B cell (primary cell): ENCODE data around the gene CYP51A1. TPM values are rescaled to one million over a fixed set of nuclear protein-coding genes. Genes with fewer than 3 reads are reported as not detected.

Source experiments
- ATAC-seq: fragments of 200-7000 bp; cut with Tn5 transposase; one replicate; pipeline ENCODE4 v1.10.0; 2021; ENCODE audit warnings: low read depth, mild to moderate bottlenecking, moderate number of reproducible peaks, moderate library complexity
- CTCF ChIA-PET: fragments of 350-600 bp; sonication (Branson Sonifier 250); formaldehyde crosslinking; loops from one replicate; lab custom pipeline; 2021; ENCODE audit warnings: antibody characterized with exemption, inconsistent platforms; lab: Charles Lee
- POLR2A ChIA-PET: fragments of 350-600 bp; sonication (Branson Sonifier 250); formaldehyde crosslinking; loops from one replicate; lab custom pipeline; 2021; ENCODE audit warnings: antibody characterized with exemption; lab: Charles Lee
- DNase-seq: peaks from one replicate; pipeline ENCODE4 v3.0.0; 2013
- H2AFZ ChIP-seq: 2 replicates; pipeline ENCODE4 v1.6.1; 2012; ENCODE audit warnings: mild to moderate bottlenecking, low read depth, low read length; ENCODE audit not compliant: insufficient read depth, poor library complexity, severe bottlenecking
- H3K27ac ChIP-seq, 2 donors: 1 replicate in 1 of 2; 2 replicates in 1 of 2; pipeline ENCODE4 v1.5.1; 2012 to 2013; ENCODE audit warnings: low read length in 2 of 2, mild to moderate bottlenecking in 2 of 2, moderate library complexity in 1 of 2
- H3K27me3 ChIP-seq, 4 experiments: fragments of 200-600 bp in 1 of 4; sonication (generic) in 1 of 4; replicated peaks in 1 of 4; 1 replicate in 2 of 4; 2 replicates in 2 of 4; pipeline versions ENCODE4 v1.6.1 to v1.7.0; 2013 to 2016; ENCODE audit warnings: low read length in 3 of 4, mild to moderate bottlenecking in 2 of 4, mixed read lengths in 1 of 4, moderate library complexity in 1 of 4; ENCODE audit not compliant: insufficient read depth in 4 of 4, control insufficient read depth in 3 of 4; ENCODE audit errors: control extremely low read depth in 1 of 4
- H3K36me3 ChIP-seq, 2 experiments: replicated peaks in 1 of 2; 1 replicate in 1 of 2; 2 replicates in 1 of 2; pipeline versions ENCODE4 v1.6.1 to v1.7.1; 2013; ENCODE audit warnings: low read length in 1 of 2; ENCODE audit not compliant: insufficient read depth in 2 of 2, control insufficient read depth in 1 of 2; ENCODE audit errors: control extremely low read depth in 1 of 2, extremely low read depth in 1 of 2
- H3K4me1 ChIP-seq, 2 donors: fragments of 200-600 bp in 1 of 2; sonication (generic) in 1 of 2; 1 replicate in 1 of 2; 2 replicates in 1 of 2; pipeline versions ENCODE4 v1.5.1 to v1.6.1; 2013 to 2017; ENCODE audit warnings: low read length in 2 of 2; ENCODE audit not compliant: control insufficient read depth in 2 of 2, insufficient read depth in 2 of 2
- H3K4me2 ChIP-seq: replicated peaks from 2 replicates; pipeline ENCODE3; 2012; ENCODE audit warnings: mild to moderate bottlenecking, low read depth, low read length; ENCODE audit not compliant: poor library complexity, severe bottlenecking
- H3K4me3 ChIP-seq, 5 experiments: fragments of 200-600 bp in 1 of 5; sonication (generic) in 1 of 5; 1 replicate in 3 of 5; 2 replicates in 2 of 5; pipeline versions ENCODE4 v1.5.1 to v1.7.0; 2011 to 2016; ENCODE audit warnings: low read length in 4 of 5, mild to moderate bottlenecking in 4 of 5, low read depth in 2 of 5, control low read depth in 1 of 5, moderate library complexity in 1 of 5; ENCODE audit not compliant: insufficient read depth in 1 of 5; ENCODE audit errors: control extremely low read depth in 1 of 5, extremely low read depth in 1 of 5
- H3K79me2 ChIP-seq: fragments of 200-600 bp; sonication (generic); one replicate; pipeline ENCODE4 v1.6.0; 2016; ENCODE audit warnings: low read length; ENCODE audit not compliant: control insufficient read depth, insufficient read depth
- H3K9ac ChIP-seq: fragments of 200-600 bp; sonication (generic); 2 replicates; pipeline ENCODE4 v1.6.1; 2017; ENCODE audit warnings: mild to moderate bottlenecking, low read length, moderate library complexity
- H3K9me3 ChIP-seq, 3 donors: one replicate each; pipeline versions ENCODE4 v1.6.1 to v1.7.1; 2013; ENCODE audit warnings: low read length in 2 of 3; ENCODE audit not compliant: control insufficient read depth in 2 of 3, insufficient read depth in 1 of 3; ENCODE audit errors: control extremely low read depth in 1 of 3
- H4K20me1 ChIP-seq: 2 replicates; pipeline ENCODE4 v1.6.0; 2012; ENCODE audit warnings: mild to moderate bottlenecking, low read length; ENCODE audit not compliant: insufficient read depth, control insufficient read depth, poor library complexity, severe bottlenecking
- H3K27ac Mint-ChIP-seq: one replicate; pipeline ENCODE4 v1.8.0; 2021; ENCODE audit warnings: mixed read lengths
- H3K27me3 Mint-ChIP-seq: one replicate; pipeline ENCODE4 v1.8.0; 2021; ENCODE audit warnings: mixed read lengths
- H3K4me1 Mint-ChIP-seq: one replicate; pipeline ENCODE4 v1.8.0; 2021; ENCODE audit warnings: mixed read lengths
- H3K4me3 Mint-ChIP-seq: one replicate; pipeline ENCODE4 v1.8.0; 2021; ENCODE audit warnings: mixed read lengths
- H3K9me3 Mint-ChIP-seq: one replicate; pipeline ENCODE4 v1.8.0; 2022; ENCODE audit warnings: mixed read lengths; ENCODE audit not compliant: insufficient read depth
- EZH2 ChIP-seq: IDR thresholded peaks from 2 replicates; pipeline ENCODE4 v1.6.1; 2012; ENCODE audit warnings: borderline replicate concordance, low read depth, mild to moderate bottlenecking, moderate library complexity, low read length; ENCODE audit not compliant: insufficient read depth, poor library complexity, severe bottlenecking
- WGBS: methylation state at CpG from one replicate; pipeline ENCODE4 v1.1.5; 2013; ENCODE audit warnings: missing lambda C conversion rate; ENCODE audit not compliant: insufficient coverage; 5-methylcytosine and 5-hydroxymethylcytosine counted together
- intact Hi-C: fragments of 100-400 bp; cut with micrococcal nuclease; formaldehyde crosslinking; loops from one replicate; pipeline ENCODE4 v1.10.0; 2022
- polyA plus RNA-seq: library from polyadenylated mRNA; depleted of rRNA; stranded (reverse); fragments of >200 nt; gene quantifications from 2 replicates; pipeline ENCODE4 v1.2.3, GENCODE V29; 2012
- total RNA-seq, 2 donors: library from RNA; stranded (reverse); fragments of 120-200 nt in 1 of 2; gene quantifications; 1 replicate in 1 of 2; 2 replicates in 1 of 2; pipeline versions ENCODE4 v1.2.3 to v1.2.4, GENCODE V29; 2013 to 2022
- TF ChIP-seq, protein P1 (sequence below): fragments of 200-600 bp; IDR thresholded peaks from one replicate; pipeline ENCODE4 v1.8.0; 2022; ENCODE audit warnings: antibody characterized with exemption, mild to moderate bottlenecking

Gene CYP51A1
- total and polyA plus RNA-seq, 2 donors (not counting 1 experiment from before 2014, with no cell fraction given): 6.3 to 36.1 TPM

GRCh38 chr7:92133133-92133736 is 1.0 kb downstream of the CYP51A1 start:
- WGBS: 47% methylated on average over 13 of the region's 15 CpGs
- peaks cover 18 to 27% of the 10 kb centered on the region in 2 donors for H3K4me1 ChIP-seq
- DNase-seq (no peak), ATAC-seq (peak; percentile 7)
- H3K4me3 ChIP-seq: peak overlapping the region; percentile 86 to 94 (median 90)
- peaks cover 39% of the 10 kb centered on the region for H3K4me1 Mint-ChIP-seq
- peak overlapping the region; percentile 92 for H3K9ac ChIP-seq
- CTCF ChIA-PET: interaction anchor here (0.7 to 1.4 kb wide), 8 partner anchors 9 to 692 kb away, joined by 3 to 5 read pairs (median 3); partner anchors contain the start of genes GATAD1, PEX1 and RBM48
- H3K27ac Mint-ChIP-seq: peak overlapping the region; percentile 100
- no peaks in the 10 kb centered on the region for H3K9me3 ChIP-seq
- no peaks in the 10 kb centered on the region for H3K9me3 Mint-ChIP-seq
- peaks cover 54% of the 10 kb centered on the region for H3K79me2 ChIP-seq
- H3K27me3 ChIP-seq: no peaks in the 10 kb centered on the region
- POLR2A ChIA-PET: interaction anchor here (1.6 to 3.0 kb wide), 2 partner anchors 112 to 194 kb away, joined by 4 to 15 read pairs; partner anchors contain the start of genes ANKIB1 and KRIT1
- intact Hi-C loops: loop anchor here (5.0 to 10.0 kb wide), 2 partner anchors 704 to 982 kb away; partner anchors contain the start of genes CDK6 and SAMD9
- H3K4me3 Mint-ChIP-seq: peak overlapping the region; percentile 99
- H3K36me3 ChIP-seq: peaks cover 2 to 5% of the 10 kb centered on the region in 2 experiments
- peaks cover 4% of the 10 kb centered on the region for H4K20me1 ChIP-seq
- peak overlapping the region; percentile 94 to 98 for H3K27ac ChIP-seq
- peak overlapping the region; percentile 81 for H2AFZ ChIP-seq
- no peaks in the 10 kb centered on the region for H3K27me3 Mint-ChIP-seq
- peak overlapping the region; percentile 87 for H3K4me2 ChIP-seq
- no peak for TF ChIP-seq EZH2
- TF ChIP-seq, protein P1, sequence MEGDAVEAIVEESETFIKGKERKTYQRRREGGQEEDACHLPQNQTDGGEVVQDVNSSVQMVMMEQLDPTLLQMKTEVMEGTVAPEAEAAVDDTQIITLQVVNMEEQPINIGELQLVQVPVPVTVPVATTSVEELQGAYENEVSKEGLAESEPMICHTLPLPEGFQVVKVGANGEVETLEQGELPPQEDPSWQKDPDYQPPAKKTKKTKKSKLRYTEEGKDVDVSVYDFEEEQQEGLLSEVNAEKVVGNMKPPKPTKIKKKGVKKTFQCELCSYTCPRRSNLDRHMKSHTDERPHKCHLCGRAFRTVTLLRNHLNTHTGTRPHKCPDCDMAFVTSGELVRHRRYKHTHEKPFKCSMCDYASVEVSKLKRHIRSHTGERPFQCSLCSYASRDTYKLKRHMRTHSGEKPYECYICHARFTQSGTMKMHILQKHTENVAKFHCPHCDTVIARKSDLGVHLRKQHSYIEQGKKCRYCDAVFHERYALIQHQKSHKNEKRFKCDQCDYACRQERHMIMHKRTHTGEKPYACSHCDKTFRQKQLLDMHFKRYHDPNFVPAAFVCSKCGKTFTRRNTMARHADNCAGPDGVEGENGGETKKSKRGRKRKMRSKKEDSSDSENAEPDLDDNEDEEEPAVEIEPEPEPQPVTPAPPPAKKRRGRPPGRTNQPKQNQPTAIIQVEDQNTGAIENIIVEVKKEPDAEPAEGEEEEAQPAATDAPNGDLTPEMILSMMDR: no peak
